Uterus (tissue), 4 donors: Measurements from ENCODE around the gene ERBIN. TPM values are rescaled to one million over a fixed set of nuclear protein-coding genes. Genes with fewer than 3 reads are reported as not detected.

Source experiments
- DNase-seq, 2 donors: peaks; one replicate each; pipeline ENCODE4 v3.0.0-alpha.2; 2019 to 2020
- H3K27ac ChIP-seq, 2 donors: fragments of 200-600 bp; sonication (generic); 1 replicate in 1 of 2; 2 replicates in 1 of 2; pipeline ENCODE4 v1.5.1; 2016 to 2018
- H3K27me3 ChIP-seq, 2 donors: fragments of 200-600 bp; sonication (generic); one replicate each; pipeline ENCODE4 v1.5.1; 2018 to 2019; ENCODE audit warnings: control low read depth in 1 of 2
- H3K36me3 ChIP-seq, 2 donors: fragments of 200-600 bp; sonication (generic); one replicate each; pipeline ENCODE4 v1.5.1; 2019; ENCODE audit warnings: control low read depth in 1 of 2
- H3K4me1 ChIP-seq, 2 donors: fragments of 200-600 bp; sonication (generic); one replicate each; pipeline ENCODE4 v1.5.1; 2018 to 2019; ENCODE audit warnings: control low read depth in 1 of 2
- H3K4me3 ChIP-seq, 2 donors: fragments of 200-600 bp; sonication (generic); 1 replicate in 1 of 2; 2 replicates in 1 of 2; pipeline ENCODE4 v1.5.1; 2018 to 2019; ENCODE audit warnings: mild to moderate bottlenecking in 1 of 2
- H3K9me3 ChIP-seq, 2 donors: fragments of 200-600 bp; sonication (generic); one replicate each; pipeline ENCODE4 v1.5.1; 2019; ENCODE audit warnings: control low read depth in 1 of 2
- CTCF ChIP-seq, 4 experiments: fragments of 200-600 bp in 2 of 4; fragments of 450-650 bp in 2 of 4; sonication (generic) in 2 of 4; IDR thresholded peaks; one replicate each; pipeline ENCODE4 v1.5.1; 2016 to 2019; ENCODE audit warnings: antibody characterized with exemption in 4 of 4, mild to moderate bottlenecking in 2 of 4, moderate library complexity in 1 of 4
- POLR2A ChIP-seq, 2 donors: fragments of 450-650 bp; IDR thresholded peaks; one replicate each; pipeline ENCODE4 v1.6.1; 2016; ENCODE audit warnings: antibody characterized with exemption in 2 of 2, mild to moderate bottlenecking in 1 of 2, moderate library complexity in 1 of 2
- intact Hi-C: fragments of 100-400 bp; cut with DNase I; formaldehyde crosslinking; loops from one replicate; pipeline ENCODE4 v1.15.1; 2023; ENCODE audit warnings: low total_unique reads
- small RNA-seq: library from RNA; depleted of rRNA; stranded (forward); fragments of <200 nt; gene quantifications from one replicate; pipeline ENCODE3, GENCODE V24; 2016
- total RNA-seq, 4 donors: library from RNA; depleted of rRNA in 3 of 4; stranded (reverse); fragments of >200 nt in 3 of 4; gene quantifications; one replicate each; pipeline versions ENCODE4 v1.1.0 to v1.2.4, GENCODE V29; 2014 to 2023
- donor health status: DM: yes; HTN: yes; CAD: no.

The ERBIN gene
- total RNA-seq, 4 donors from 2014 or later = 26.1 to 159 (median 81.8) TPM

GRCh38 chr5:66122379-66123034 is 196.1 kb downstream of the ERBIN start:
- no peaks in the 10 kb centered on the region for H3K4me1 ChIP-seq
- intact Hi-C loops = no loop called here
- H3K36me3 ChIP-seq = no peaks in the 10 kb centered on the region
- no peaks in the 10 kb centered on the region for H3K27me3 ChIP-seq
- no peak for DNase-seq
- H3K4me3 ChIP-seq = no peak overlapping the region
- no peaks in the 10 kb centered on the region for H3K9me3 ChIP-seq
- TF ChIP-seq CTCF (IDR thresholded peaks at IDR 0.05) (no peak), POLR2A (IDR thresholded peaks at IDR 0.05) (no peak)
- no peak overlapping the region for H3K27ac ChIP-seq

- intact Hi-C loops = no loop called here
- Histone ChIP-seq H3K27ac (no peak overlapping the region), H3K4me3 (no peak overlapping the region)
Observed at GRCh38 chr5:66129144-66129543, 202.8 kb downstream of the ERBIN start.

GRCh38 chr5:66130493-66130892 is 204.1 kb downstream of the ERBIN start:
- TF ChIP-seq CTCF (IDR thresholded peaks at IDR 0.05) = no peak
- TF ChIP-seq POLR2A (IDR thresholded peaks at IDR 0.05) = no peak
- H3K36me3 ChIP-seq = no peaks in the 10 kb centered on the region
- intact Hi-C loops = no loop called here
- no peaks in the 10 kb centered on the region for H3K9me3 ChIP-seq
- no peak for DNase-seq
- H3K27me3 ChIP-seq = no peaks in the 10 kb centered on the region
- H3K27ac ChIP-seq = no peak overlapping the region
- no peak overlapping the region for H3K4me3 ChIP-seq
- no peaks in the 10 kb centered on the region for H3K4me1 ChIP-seq

More at GRCh38 chr5:66129144-66129543, 202.8 kb downstream of the ERBIN start:
- Histone ChIP-seq H3K36me3 (no peaks in the 10 kb centered on the region), H3K4me1 (no peaks in the 10 kb centered on the region), H3K27me3 (no peaks in the 10 kb centered on the region), H3K9me3 (no peaks in the 10 kb centered on the region)
- no peak for DNase-seq
- TF ChIP-seq CTCF (IDR thresholded peaks at IDR 0.05) (no peak), POLR2A (IDR thresholded peaks at IDR 0.05) (no peak)

Small RNA genes lying within 50 kb of the gene (small RNA-seq; reads per million reads assigned to genes)
- not detected for gene RF00598

Other genes with a start within 250 kb of the ERBIN start
- 10 to 100 TPM in 3 of 4 donors, 1 to 10 TPM in 1; 4.1 to 26.2 (median 13.5) TPM for gene SGTB, start 204.5 kb upstream of the ERBIN start, total RNA-seq
- 10 to 100 TPM in 2 of 4 donors, 1 to 10 TPM in 2; 4.4 to 34.9 (median 9.8) TPM for gene NLN, start 204.4 kb upstream of the ERBIN start, total RNA-seq
- 100 to 1,000 TPM in 2 of 4 donors, 10 to 100 TPM in 2; 37.7 to 226 (median 96.5) TPM for gene SREK1, start 217.7 kb downstream of the ERBIN start, total RNA-seq